ENCODE measurements around the gene RPS4Y2. TPM values are rescaled to one million over a fixed set of nuclear protein-coding genes. Genes with fewer than 3 reads are reported as not detected.

RPS4Y2 gene
- total and polyA plus RNA-seq, 2 of the 13 experiments (the other 11 are each of a cell fraction or from before 2014, with no cell fraction given), result not detected

DNA sequence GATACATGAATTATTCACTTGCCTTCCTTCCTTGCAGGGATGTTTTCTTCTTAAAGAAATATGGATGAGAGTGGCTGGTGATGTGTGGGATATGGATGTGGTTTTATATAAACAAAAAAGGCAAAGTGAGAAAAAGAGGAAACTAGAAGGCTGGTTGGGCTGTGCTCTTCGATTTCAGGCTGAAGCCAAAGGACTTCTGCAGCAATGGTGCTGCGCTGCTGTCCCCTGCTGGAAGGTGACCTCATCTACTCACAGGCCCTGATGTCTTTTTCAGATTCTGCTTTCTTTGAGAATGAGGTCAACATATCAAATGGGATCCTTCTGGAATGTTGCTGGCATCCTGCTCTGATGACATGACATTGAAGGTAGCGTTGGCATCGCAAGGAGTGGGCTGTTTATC is 15.3 kb upstream of the RPS4Y2 start (continued):
- TF ChIP-seq, protein P1, sequence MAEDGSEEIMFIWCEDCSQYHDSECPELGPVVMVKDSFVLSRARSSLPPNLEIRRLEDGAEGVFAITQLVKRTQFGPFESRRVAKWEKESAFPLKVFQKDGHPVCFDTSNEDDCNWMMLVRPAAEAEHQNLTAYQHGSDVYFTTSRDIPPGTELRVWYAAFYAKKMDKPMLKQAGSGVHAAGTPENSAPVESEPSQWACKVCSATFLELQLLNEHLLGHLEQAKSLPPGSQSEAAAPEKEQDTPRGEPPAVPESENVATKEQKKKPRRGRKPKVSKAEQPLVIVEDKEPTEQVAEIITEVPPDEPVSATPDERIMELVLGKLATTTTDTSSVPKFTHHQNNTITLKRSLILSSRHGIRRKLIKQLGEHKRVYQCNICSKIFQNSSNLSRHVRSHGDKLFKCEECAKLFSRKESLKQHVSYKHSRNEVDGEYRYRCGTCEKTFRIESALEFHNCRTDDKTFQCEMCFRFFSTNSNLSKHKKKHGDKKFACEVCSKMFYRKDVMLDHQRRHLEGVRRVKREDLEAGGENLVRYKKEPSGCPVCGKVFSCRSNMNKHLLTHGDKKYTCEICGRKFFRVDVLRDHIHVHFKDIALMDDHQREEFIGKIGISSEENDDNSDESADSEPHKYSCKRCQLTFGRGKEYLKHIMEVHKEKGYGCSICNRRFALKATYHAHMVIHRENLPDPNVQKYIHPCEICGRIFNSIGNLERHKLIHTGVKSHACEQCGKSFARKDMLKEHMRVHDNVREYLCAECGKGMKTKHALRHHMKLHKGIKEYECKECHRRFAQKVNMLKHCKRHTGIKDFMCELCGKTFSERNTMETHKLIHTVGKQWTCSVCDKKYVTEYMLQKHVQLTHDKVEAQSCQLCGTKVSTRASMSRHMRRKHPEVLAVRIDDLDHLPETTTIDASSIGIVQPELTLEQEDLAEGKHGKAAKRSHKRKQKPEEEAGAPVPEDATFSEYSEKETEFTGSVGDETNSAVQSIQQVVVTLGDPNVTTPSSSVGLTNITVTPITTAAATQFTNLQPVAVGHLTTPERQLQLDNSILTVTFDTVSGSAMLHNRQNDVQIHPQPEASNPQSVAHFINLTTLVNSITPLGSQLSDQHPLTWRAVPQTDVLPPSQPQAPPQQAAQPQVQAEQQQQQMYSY (CRISPR knock-in tag; IDR thresholded peaks at IDR 0.05), result no peak
- TF ChIP-seq RAD21 (CRISPR knock-in tag; IDR thresholded peaks at IDR 0.05), result peak; percentile 24; the same call in 1 of the 2 replicates
- no peak for TF ChIP-seq JUND (CRISPR knock-in tag; IDR thresholded peaks at IDR 0.05)
- TF ChIP-seq NPAS2 (CRISPR knock-in tag; IDR thresholded peaks at IDR 0.05; ENCODE audit: borderline replicate concordance), result no peak
- no peak for TF ChIP-seq SNRNP70 (IDR thresholded peaks at IDR 0.05; ENCODE audit: low read depth, low read length)
- TF ChIP-seq, protein P2, sequence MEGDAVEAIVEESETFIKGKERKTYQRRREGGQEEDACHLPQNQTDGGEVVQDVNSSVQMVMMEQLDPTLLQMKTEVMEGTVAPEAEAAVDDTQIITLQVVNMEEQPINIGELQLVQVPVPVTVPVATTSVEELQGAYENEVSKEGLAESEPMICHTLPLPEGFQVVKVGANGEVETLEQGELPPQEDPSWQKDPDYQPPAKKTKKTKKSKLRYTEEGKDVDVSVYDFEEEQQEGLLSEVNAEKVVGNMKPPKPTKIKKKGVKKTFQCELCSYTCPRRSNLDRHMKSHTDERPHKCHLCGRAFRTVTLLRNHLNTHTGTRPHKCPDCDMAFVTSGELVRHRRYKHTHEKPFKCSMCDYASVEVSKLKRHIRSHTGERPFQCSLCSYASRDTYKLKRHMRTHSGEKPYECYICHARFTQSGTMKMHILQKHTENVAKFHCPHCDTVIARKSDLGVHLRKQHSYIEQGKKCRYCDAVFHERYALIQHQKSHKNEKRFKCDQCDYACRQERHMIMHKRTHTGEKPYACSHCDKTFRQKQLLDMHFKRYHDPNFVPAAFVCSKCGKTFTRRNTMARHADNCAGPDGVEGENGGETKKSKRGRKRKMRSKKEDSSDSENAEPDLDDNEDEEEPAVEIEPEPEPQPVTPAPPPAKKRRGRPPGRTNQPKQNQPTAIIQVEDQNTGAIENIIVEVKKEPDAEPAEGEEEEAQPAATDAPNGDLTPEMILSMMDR (CRISPR knock-in tag; IDR thresholded peaks at IDR 0.05), result peak; percentile 63

DNA sequence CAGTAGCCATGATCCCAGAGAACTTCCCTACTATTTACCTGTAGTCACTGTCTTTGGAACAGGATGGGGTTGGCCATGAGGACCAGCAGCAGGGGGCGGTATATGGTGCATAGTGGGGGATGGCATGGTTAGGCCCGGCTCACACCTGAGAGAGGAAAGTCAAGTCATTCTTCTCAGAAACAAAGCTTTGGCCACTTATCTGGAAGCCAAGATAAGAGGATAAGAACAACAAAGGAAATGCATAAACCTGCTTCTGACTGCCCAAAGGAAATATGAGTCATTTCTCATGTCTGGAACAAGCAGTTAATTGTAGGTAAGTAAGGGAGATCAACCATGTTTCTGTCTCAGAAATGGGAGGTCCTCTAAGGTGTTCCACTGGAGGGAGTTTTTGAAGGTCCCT is 10.8 kb upstream of the RPS4Y2 start:
- H3K79me2 ChIP-seq (ENCODE audit: insufficient read depth, low read length), result no peaks in the 10 kb centered on the region
- ChIA-PET POLR2A (no interaction called here), CTCF (ENCODE audit: low intra/inter-chr PET ratio, low total read pairs) (no interaction called here)
- no peak for ATAC-seq
- intact Hi-C loops (cut with micrococcal nuclease; ENCODE audit: unreplicated experiment), result loop anchor here (10.0 kb wide), 1 partner anchor 930 kb away; no protein-coding TSS in a partner anchor
- no peak for FAIRE-seq
- no peaks in the 10 kb centered on the region for H3K4me1 ChIP-seq (ENCODE audit: insufficient read depth, low read length)
- in situ Hi-C loops (cut with HindIII; ENCODE audit: extremely low pct_ligation_motif_present, low pct_unique_long_range_greater_than_20kb), result no loop called here
- H3K27me3 ChIP-seq (ENCODE audit: control insufficient read depth in 1 of 2, insufficient read depth in 2 of 2, low read length in 2 of 2), result no peaks in the 10 kb centered on the region
- no peaks in the 10 kb centered on the region for H3K36me3 ChIP-seq (replicated peaks in 1 of 2; ENCODE audit: control insufficient read depth in 1 of 2, insufficient read depth in 2 of 2, low read length in 2 of 2)
- 0% methylated on average over 1 of the region's 2 CpGs for WGBS (ENCODE audit: low lambda C conversion rate)
- BruUV-seq (replicated peaks), result no TSS peak
- no peak for DNase-seq (ENCODE audit: low spot score)
- H3K27ac ChIP-seq (ENCODE audit: extremely low read length, insufficient read depth, low read length), result no peak overlapping the region
- no peak overlapping the region for H3K9ac ChIP-seq (ENCODE audit: insufficient read depth, low read depth, low read length)
- no peak overlapping the region for H2AFZ ChIP-seq (ENCODE audit: low read length)
- no peaks in the 10 kb centered on the region for H4K20me1 ChIP-seq (ENCODE audit: insufficient read depth, low read length)
- TF ChIP-seq ZNF891 (CRISPR knock-in tag; IDR thresholded peaks at IDR 0.05) (no peak), TMF1 (CRISPR knock-in tag; IDR thresholded peaks at IDR 0.05; ENCODE audit: low read depth) (no peak), FOXA3 (CRISPR knock-in tag; IDR thresholded peaks at IDR 0.05) (no peak), DNMT1 (CRISPR knock-in tag; IDR thresholded peaks at IDR 0.05) (no peak)
- H3K4me3 ChIP-seq (replicated peaks in 1 of 3; ENCODE audit: insufficient read depth in 1 of 3, low read depth in 2 of 3, low read length in 3 of 3), result no peak overlapping the region
- H3K4me2 ChIP-seq (ENCODE audit: low read depth, low read length), result no peak overlapping the region
- no peaks in the 10 kb centered on the region for H3K9me3 ChIP-seq (ENCODE audit: low read length)

Data from HepG2 (cell line).